ENCODE measurements around the gene AKR7A2.
A peak's percentile ranks its signal among the peaks of the same experiment; 100 is the strongest.

AKR7A2 gene

GRCh38 chr1:19311931-19312781 lies at the start of gene AKR7A2, which contains the start of gene SLC66A1:
AKR7A2 (minus strand) TSS chr1:19312144; CDS start chr1:19312124, 20 bp downstream.
SLC66A1 (plus strand) TSS chr1:19312326; CDS start chr1:19317678, 5,352 bp downstream.
- peak within 1 kb of the TSS; percentile 78 for H3K27ac ChIP-seq
- POLR2A ChIA-PET (ENCODE audit: low non-redundant PET): interaction anchor here (0.5 to 1.5 kb wide), 3 partner anchors 19 to 60 kb away, joined by 3 read pairs; partner anchors contain the start of genes EMC1 and MRTO4
- TF ChIP-seq CTCF (conservative IDR thresholded peaks at IDR 0.05; ENCODE audit: low read depth): no peak
- CTCF ChIA-PET: interaction anchor here (1.0 kb wide), 1 partner anchor 41 kb away, joined by 3 read pairs; no protein-coding TSS in a partner anchor
- DNase-seq (ENCODE audit: low spot score): peak; percentile 95

GRCh38 chr1:19360843-19361610 lies 49.1 kb upstream of the AKR7A2 start:
- TF ChIP-seq CTCF (conservative IDR thresholded peaks at IDR 0.05; ENCODE audit: low read depth): no peak; the same call in 1 of the 2 replicates
- POLR2A ChIA-PET (ENCODE audit: low non-redundant PET): no interaction called here
- peak overlapping the region; percentile 92 for H3K27ac ChIP-seq
- DNase-seq (ENCODE audit: low spot score): peak; percentile 97
- CTCF ChIA-PET: interaction anchor here (1.1 kb wide), 1 partner anchor 17 kb away, joined by 5 read pairs; no protein-coding TSS in a partner anchor

- TF ChIP-seq CTCF (conservative IDR thresholded peaks at IDR 0.05; ENCODE audit: low read depth): no peak
- ChIA-PET POLR2A (ENCODE audit: low non-redundant PET) (no interaction called here), CTCF (interaction anchor here (0.7 to 1.1 kb wide), 2 partner anchors 16 to 17 kb away, joined by 3 to 5 read pairs; no protein-coding TSS in a partner anchor)
- no peak for DNase-seq (ENCODE audit: low spot score)
- H3K27ac ChIP-seq: peak overlapping the region; percentile 92
These were observed 48.5 kb upstream of the AKR7A2 start for GRCh38 chr1:19360432-19360831.

GRCh38 chr1:19360016-19360415 lies 48.1 kb upstream of the AKR7A2 start:
- no peak for DNase-seq (ENCODE audit: low spot score)
- ChIA-PET POLR2A (ENCODE audit: low non-redundant PET) (no interaction called here), CTCF (interaction anchor here (0.7 to 1.1 kb wide), 2 partner anchors 16 to 18 kb away, joined by 3 to 5 read pairs; no protein-coding TSS in a partner anchor)
- peak overlapping the region; percentile 92 for H3K27ac ChIP-seq
- TF ChIP-seq CTCF (conservative IDR thresholded peaks at IDR 0.05; ENCODE audit: low read depth): no peak

GRCh38 chr1:19359357-19359756 lies 47.4 kb upstream of the AKR7A2 start:
- ChIA-PET POLR2A (ENCODE audit: low non-redundant PET) (no interaction called here), CTCF (no interaction called here)
- no peak for TF ChIP-seq CTCF (conservative IDR thresholded peaks at IDR 0.05; ENCODE audit: low read depth)
- peak overlapping the region; percentile 92 for H3K27ac ChIP-seq
- no peak for DNase-seq (ENCODE audit: low spot score)

- DNase-seq (ENCODE audit: low spot score): no peak
- TF ChIP-seq CTCF (conservative IDR thresholded peaks at IDR 0.05; ENCODE audit: low read depth): no peak
- CTCF ChIA-PET: no interaction called here
- POLR2A ChIA-PET (ENCODE audit: low non-redundant PET): no interaction called here
- H3K27ac ChIP-seq: 0 out of 2 replicates have a peak overlapping the region, but pooled peaks have one; percentile 7
These were observed 46.8 kb upstream of the AKR7A2 start for GRCh38 chr1:19358710-19359109.
